OCI-LY1 (cell line): ENCODE measurements around the gene PPDPF.

Experiments used
- H2AFZ ChIP-seq: fragments of 200-600 bp; sonication (generic), shearing (Covaris generic); 2 replicates; pipeline ENCODE4 v1.6.0; 2014; ENCODE audit warnings: antibody characterized with exemption, mild to moderate bottlenecking, low read length
- H3F3A ChIP-seq: fragments of 200-600 bp; sonication (generic), shearing (Covaris generic); 2 replicates; pipeline ENCODE4 v1.6.0; 2014; ENCODE audit warnings: mild to moderate bottlenecking, antibody characterized with exemption, low read length, moderate library complexity; ENCODE audit not compliant: insufficient read depth
- H3K27ac ChIP-seq: fragments of 200-600 bp; sonication (generic); 2 replicates; pipeline ENCODE4 v1.5.1; 2014; ENCODE audit warnings: low read length, mixed run types, mild to moderate bottlenecking, low read depth; ENCODE audit not compliant: poor library complexity, severe bottlenecking
- H3K27me3 ChIP-seq: fragments of 200-600 bp; sonication (generic); 2 replicates; pipeline ENCODE4 v1.6.0; 2014; ENCODE audit warnings: antibody characterized with exemption, mild to moderate bottlenecking, low read length, moderate library complexity; ENCODE audit not compliant: insufficient read depth
- H3K36me3 ChIP-seq: fragments of 200-600 bp; sonication (generic); 2 replicates; pipeline ENCODE4 v1.6.1; 2014; ENCODE audit warnings: mild to moderate bottlenecking, antibody characterized with exemption, low read length, moderate library complexity, mixed read lengths; ENCODE audit not compliant: insufficient read depth
- H3K4me1 ChIP-seq: fragments of 200-600 bp; sonication (generic); 2 replicates; pipeline ENCODE4 v1.5.1; 2014; ENCODE audit warnings: mild to moderate bottlenecking, low read length, moderate library complexity; ENCODE audit not compliant: insufficient read depth, severe bottlenecking
- H3K4me2 ChIP-seq: fragments of 200-600 bp; sonication (generic), shearing (Covaris generic); 2 replicates; pipeline ENCODE4 v1.6.1; 2014; ENCODE audit warnings: low read length
- H3K4me3 ChIP-seq: fragments of 200-600 bp; sonication (generic); 2 replicates; pipeline ENCODE4 v1.5.1; 2014; ENCODE audit warnings: low read length, low read depth, mild to moderate bottlenecking, mixed read lengths; ENCODE audit not compliant: poor library complexity, severe bottlenecking
- H3K79me2 ChIP-seq: fragments of 200-600 bp; shearing (Covaris generic); 2 replicates; pipeline ENCODE4 v1.6.1; 2016; ENCODE audit warnings: mixed run types, low read length, mixed read lengths; ENCODE audit not compliant: insufficient read depth
- H3K9ac ChIP-seq: fragments of 200-600 bp; sonication (generic), shearing (Covaris generic); 2 replicates; pipeline ENCODE4 v1.6.1; 2014; ENCODE audit warnings: mild to moderate bottlenecking, low read length, mixed read lengths
- H3K9me2 ChIP-seq: fragments of 200-600 bp; sonication (generic), shearing (Covaris generic); 2 replicates; pipeline ENCODE4 v1.6.1; 2014; ENCODE audit warnings: low read depth, mild to moderate bottlenecking, low read length, mixed read lengths
- H3K9me3 ChIP-seq: fragments of 200-600 bp; shearing (Covaris generic); 2 replicates; pipeline ENCODE4 v1.6.1; 2014; ENCODE audit warnings: low read length, mixed read lengths
- H4K20me1 ChIP-seq: fragments of 200-600 bp; sonication (generic), shearing (Covaris generic); 2 replicates; pipeline ENCODE4 v1.6.0; 2016; ENCODE audit warnings: mild to moderate bottlenecking, low read length; ENCODE audit not compliant: insufficient read depth
- EZH2 ChIP-seq: fragments of 200-600 bp; sonication (generic), shearing (Covaris generic); IDR thresholded peaks from 2 replicates; pipeline ENCODE4 v1.8.0; 2017; ENCODE audit warnings: borderline replicate concordance, mixed run types, mild to moderate bottlenecking, antibody characterized with exemption, low read length, moderate library complexity, mixed read lengths
- TF ChIP-seq, protein P1 (sequence below): fragments of 200-600 bp; sonication (generic), shearing (Covaris generic); IDR thresholded peaks from 2 replicates; pipeline ENCODE4 v1.5.1; 2017; ENCODE audit warnings: mild to moderate bottlenecking, antibody characterized with exemption, low read length, moderate library complexity, mixed read lengths

The PPDPF gene

DNA sequence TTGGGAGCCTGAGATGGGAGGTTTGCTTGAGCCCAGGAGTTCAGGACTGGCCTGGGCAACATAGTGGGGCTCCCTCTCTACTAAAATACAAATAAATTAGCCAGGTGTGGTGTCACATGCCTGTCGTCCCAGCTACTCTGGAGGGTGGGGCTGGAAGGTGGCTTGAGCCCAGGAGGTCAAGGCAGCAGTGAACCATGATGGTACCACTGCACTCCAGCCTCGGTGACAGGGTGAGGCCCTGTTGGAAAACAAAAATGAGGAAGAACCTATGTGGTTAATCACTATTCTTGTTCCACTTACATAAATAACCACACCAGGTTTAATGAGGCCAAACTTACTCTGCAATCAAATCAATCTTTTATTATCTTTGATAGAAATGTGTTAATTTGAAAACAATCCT, 5.4 kb downstream of the PPDPF start:
- Histone ChIP-seq H3K27ac (no peak overlapping the region), H3K4me3 (no peak overlapping the region), H3K9me2 (no peaks in the 10 kb centered on the region), H3K9me3 (0 out of 2 replicates have a peak, but pooled peaks cover 6% of the 10 kb centered on the region), H3K79me2 (no peaks in the 10 kb centered on the region), H3F3A (no peaks in the 10 kb centered on the region), H3K27me3 (no peaks in the 10 kb centered on the region), H2AFZ (no peak overlapping the region), H3K4me1 (peaks cover 5% of the 10 kb centered on the region), H3K9ac (no peak overlapping the region), H3K4me2 (no peak overlapping the region), H4K20me1 (no peaks in the 10 kb centered on the region), H3K36me3 (peaks cover 27% of the 10 kb centered on the region)
- TF ChIP-seq, protein P1, sequence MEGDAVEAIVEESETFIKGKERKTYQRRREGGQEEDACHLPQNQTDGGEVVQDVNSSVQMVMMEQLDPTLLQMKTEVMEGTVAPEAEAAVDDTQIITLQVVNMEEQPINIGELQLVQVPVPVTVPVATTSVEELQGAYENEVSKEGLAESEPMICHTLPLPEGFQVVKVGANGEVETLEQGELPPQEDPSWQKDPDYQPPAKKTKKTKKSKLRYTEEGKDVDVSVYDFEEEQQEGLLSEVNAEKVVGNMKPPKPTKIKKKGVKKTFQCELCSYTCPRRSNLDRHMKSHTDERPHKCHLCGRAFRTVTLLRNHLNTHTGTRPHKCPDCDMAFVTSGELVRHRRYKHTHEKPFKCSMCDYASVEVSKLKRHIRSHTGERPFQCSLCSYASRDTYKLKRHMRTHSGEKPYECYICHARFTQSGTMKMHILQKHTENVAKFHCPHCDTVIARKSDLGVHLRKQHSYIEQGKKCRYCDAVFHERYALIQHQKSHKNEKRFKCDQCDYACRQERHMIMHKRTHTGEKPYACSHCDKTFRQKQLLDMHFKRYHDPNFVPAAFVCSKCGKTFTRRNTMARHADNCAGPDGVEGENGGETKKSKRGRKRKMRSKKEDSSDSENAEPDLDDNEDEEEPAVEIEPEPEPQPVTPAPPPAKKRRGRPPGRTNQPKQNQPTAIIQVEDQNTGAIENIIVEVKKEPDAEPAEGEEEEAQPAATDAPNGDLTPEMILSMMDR, result no peak
- TF ChIP-seq EZH2, result no peak

DNA sequence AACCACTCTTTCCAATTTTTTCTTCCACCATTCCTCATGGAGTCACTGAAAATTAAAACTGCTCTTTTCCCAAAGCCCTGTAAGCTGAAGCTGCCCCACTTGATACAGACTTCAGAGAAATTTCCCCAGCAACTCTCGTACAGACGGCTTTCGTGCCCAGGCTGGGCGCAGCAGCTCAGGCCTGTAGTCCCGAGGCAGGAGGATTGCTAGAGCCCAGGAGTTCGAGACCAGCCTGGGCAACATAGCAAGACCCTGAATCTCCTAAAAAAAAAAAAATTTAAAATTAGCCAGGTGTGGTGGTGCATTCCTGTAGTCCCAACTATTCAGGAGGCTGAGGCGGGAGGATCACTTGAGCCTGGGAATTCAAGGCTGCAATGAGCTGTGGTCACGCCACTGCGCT, 6.6 kb downstream of the PPDPF start:
- H3F3A ChIP-seq, result no peaks in the 10 kb centered on the region

DNA sequence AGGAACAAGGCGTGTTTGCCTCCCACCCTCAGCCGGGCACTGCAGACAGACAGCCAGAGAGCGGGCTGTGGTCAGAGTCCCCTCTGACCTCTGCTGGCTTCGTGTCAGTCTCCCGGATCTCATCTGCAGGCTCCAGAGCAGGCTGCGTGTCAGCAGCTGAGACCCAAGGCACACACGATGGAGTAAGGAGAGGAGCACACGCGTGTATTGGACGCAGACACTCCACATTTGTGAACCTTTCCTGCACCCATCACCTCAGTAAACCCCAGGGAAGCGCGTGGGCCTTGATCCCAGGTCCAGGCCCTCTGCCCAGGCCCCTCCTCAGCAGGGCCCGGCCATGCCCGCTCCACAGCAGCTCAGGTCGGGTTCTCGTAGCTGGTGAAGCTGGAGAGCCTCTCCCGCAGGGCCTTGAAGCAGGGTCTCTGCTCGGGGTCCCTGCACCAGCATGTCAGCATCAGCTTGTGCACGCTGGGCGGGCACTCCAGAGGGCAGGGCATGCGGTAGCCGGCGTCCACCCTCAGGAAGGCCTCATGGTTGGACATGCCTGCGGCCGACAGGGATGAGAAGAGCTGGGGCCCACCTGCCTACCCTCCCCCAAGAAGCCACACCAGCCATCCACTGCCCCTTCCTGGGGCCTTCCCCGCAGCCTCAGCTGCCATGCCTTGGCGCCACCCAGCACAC, 8.8 kb downstream of the PPDPF start:
- H3K79me2 ChIP-seq, result no peaks in the 10 kb centered on the region
- H3K36me3 ChIP-seq, result no peaks in the 10 kb centered on the region; the same call in 1 of the 2 replicates
- H3K4me3 ChIP-seq, result no peak overlapping the region
- no peak overlapping the region for H3K4me2 ChIP-seq
- H3K4me1 ChIP-seq, result no peaks in the 10 kb centered on the region
- no peak overlapping the region for H3K27ac ChIP-seq
- H3K9me3 ChIP-seq, result no peaks in the 10 kb centered on the region
- peaks cover 6% of the 10 kb centered on the region; the same call in 1 of the 2 replicates for H3K27me3 ChIP-seq
- no peaks in the 10 kb centered on the region for H3F3A ChIP-seq
- H4K20me1 ChIP-seq, result no peaks in the 10 kb centered on the region
- H2AFZ ChIP-seq, result no peak overlapping the region
- TF ChIP-seq EZH2, result no peak
- TF ChIP-seq, protein P1, result no peak
- no peaks in the 10 kb centered on the region for H3K9me2 ChIP-seq
- H3K9ac ChIP-seq, result no peak overlapping the region

More for the DNA sequence above, 6.6 kb downstream of the PPDPF start:
- 0 out of 2 replicates have a peak, but pooled peaks cover 6% of the 10 kb centered on the region for H3K9me3 ChIP-seq
- no peaks in the 10 kb centered on the region for H3K79me2 ChIP-seq
- TF ChIP-seq, protein P1, result no peak
- TF ChIP-seq EZH2, result no peak
- no peaks in the 10 kb centered on the region; the same call in 1 of the 2 replicates for H3K27me3 ChIP-seq
- H3K4me3 ChIP-seq, result no peak overlapping the region
- no peak overlapping the region for H2AFZ ChIP-seq
- no peaks in the 10 kb centered on the region for H3K9me2 ChIP-seq
- peaks cover 18% of the 10 kb centered on the region for H3K36me3 ChIP-seq
- H3K4me1 ChIP-seq, result no peaks in the 10 kb centered on the region
- no peaks in the 10 kb centered on the region for H4K20me1 ChIP-seq
- no peak overlapping the region for H3K9ac ChIP-seq
- no peak overlapping the region for H3K27ac ChIP-seq
- no peak overlapping the region for H3K4me2 ChIP-seq
